T-helper 17 cell (primary cell): Measurements from ENCODE around the gene RNF224. TPM values are rescaled to one million over a fixed set of nuclear protein-coding genes. Genes with fewer than 3 reads are reported as not detected.

Experiments
- ATAC-seq: fragments of 150-1000 bp; cut with Tn5 transposase; 2 replicates; pipeline ENCODE4 v1.10.0; 2021; ENCODE audit warnings: mild to moderate bottlenecking, moderate library complexity
- DNase-seq, 3 donors: peaks; one replicate each; pipeline versions ENCODE4 v3.0.0 to v3.0.0-alpha.2; 2020 to 2021
- H3K9me3 ChIP-seq: one replicate; pipeline ENCODE4 v1.7.0; 2013; ENCODE audit warnings: low read length, mild to moderate bottlenecking; ENCODE audit not compliant: control insufficient read depth, poor library complexity, severe bottlenecking
- H3K27ac Mint-ChIP-seq: one replicate; pipeline ENCODE4 v1.8.0; 2022; ENCODE audit warnings: mild to moderate bottlenecking, moderate library complexity, mixed read lengths
- H3K27me3 Mint-ChIP-seq: one replicate; pipeline ENCODE4 v1.8.0; 2022; ENCODE audit warnings: mixed read lengths
- H3K36me3 Mint-ChIP-seq: one replicate; pipeline ENCODE4 v1.8.0; 2022; ENCODE audit warnings: low read depth, mixed read lengths
- H3K4me1 Mint-ChIP-seq: one replicate; pipeline ENCODE4 v1.8.0; 2022; ENCODE audit warnings: mild to moderate bottlenecking, mixed read lengths
- H3K4me3 Mint-ChIP-seq: one replicate; pipeline ENCODE4 v1.8.0; 2022; ENCODE audit warnings: mild to moderate bottlenecking, moderate library complexity, mixed read lengths
- total RNA-seq, 4 donors: library from RNA in 2 of 4; stranded (reverse) in 2 of 4; gene quantifications; one replicate each; pipeline ENCODE4 v1.2.3 and lab custom pipeline; 2022 to 2026

RNF224 gene
- total RNA-seq, 2 donors from 2014 or later, result not detected

DNA sequence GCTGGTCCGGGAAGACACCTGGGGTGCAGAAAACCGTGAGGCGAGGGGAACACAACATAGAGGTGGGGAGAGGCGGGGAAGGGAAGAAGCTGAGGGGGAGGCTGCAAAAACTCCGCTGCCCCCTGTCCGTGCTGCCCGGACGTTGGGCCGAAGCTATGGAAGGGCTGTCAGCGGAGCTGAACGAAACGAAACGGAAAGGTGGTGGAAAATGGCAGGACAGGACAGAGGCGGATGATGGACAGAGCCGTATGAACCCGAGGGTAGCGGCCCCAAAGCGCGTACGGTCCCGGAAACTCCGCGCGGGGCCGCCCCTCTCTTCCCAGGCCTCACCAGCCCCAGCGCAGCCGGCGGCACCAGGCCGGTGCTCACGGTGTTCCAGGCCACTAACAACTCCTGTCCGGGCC, 39.2 kb upstream of the RNF224 start:
- peaks cover 28% of the 10 kb centered on the region for H3K4me1 Mint-ChIP-seq
- H3K4me3 Mint-ChIP-seq, result peak overlapping the region; percentile 94
- ATAC-seq (peak; percentile 33), DNase-seq (no peak)
- no peaks in the 10 kb centered on the region for H3K36me3 Mint-ChIP-seq
- H3K27ac Mint-ChIP-seq, result peak overlapping the region; percentile 89
- no peaks in the 10 kb centered on the region for H3K9me3 ChIP-seq
- H3K27me3 Mint-ChIP-seq, result no peaks in the 10 kb centered on the region

DNA sequence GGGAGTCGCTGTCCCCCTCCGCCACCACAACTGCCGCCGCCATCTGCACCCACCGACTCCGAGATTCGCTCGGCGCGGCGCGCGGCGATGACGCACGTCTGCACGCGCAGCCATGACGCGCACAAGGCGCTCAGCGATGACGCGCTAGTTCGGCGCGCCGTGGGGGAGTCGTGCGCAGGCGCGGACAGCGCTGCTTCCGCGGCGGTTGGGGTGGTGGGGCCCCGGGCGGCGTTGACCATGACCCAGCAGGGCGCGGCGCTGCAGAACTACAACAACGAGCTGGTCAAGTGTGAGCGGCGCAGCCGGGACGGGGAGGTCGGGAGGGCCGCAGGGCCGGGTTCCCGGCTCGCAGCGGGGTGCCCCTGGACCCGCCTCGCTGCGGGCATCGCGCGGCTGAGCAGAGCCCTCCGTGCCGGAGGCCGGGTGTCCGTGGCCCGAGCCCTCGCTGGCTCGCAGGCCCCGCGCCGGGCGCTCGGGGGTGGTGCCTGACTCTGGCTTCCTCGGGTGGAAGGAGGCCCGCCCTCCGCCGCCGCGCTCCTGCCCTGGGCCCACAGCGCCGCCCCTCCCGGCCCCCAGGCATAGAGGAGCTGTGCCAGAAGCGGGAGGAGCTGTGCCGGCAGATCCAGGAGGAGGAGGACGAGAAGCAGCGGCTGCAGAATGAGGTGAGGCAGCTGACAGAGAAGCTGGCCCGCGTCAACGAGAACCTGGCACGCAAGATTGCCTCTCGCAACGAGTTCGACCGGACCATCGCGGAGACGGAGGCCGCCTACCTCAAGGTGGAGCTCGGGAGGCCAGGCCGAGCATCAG, 38.6 kb upstream of the RNF224 start, which contains the start of the genes ANAPC2 and SSNA1:
Gene ANAPC2, minus strand, starts transcription at position 71 of the 807 bp plus-strand sequence. Its CDS starts 28 bp downstream, at position 43.
Gene SSNA1, plus strand, starts transcription at position 187 of the 807 bp plus-strand sequence. Its CDS starts 51 bp downstream, at position 238.
- peaks cover 26% of the 10 kb centered on the region for H3K4me1 Mint-ChIP-seq
- H3K36me3 Mint-ChIP-seq, result no peaks in the 10 kb centered on the region
- ATAC-seq, result peak; percentile 81
- peak within 1 kb of the TSS; percentile 89 for H3K27ac Mint-ChIP-seq
- H3K4me3 Mint-ChIP-seq, result peak within 1 kb of the TSS; percentile 94
- no peaks in the 10 kb centered on the region for H3K27me3 Mint-ChIP-seq
- H3K9me3 ChIP-seq, result no peaks in the 10 kb centered on the region
- peak; percentile 86 to 95 (median 92) for DNase-seq

DNA sequence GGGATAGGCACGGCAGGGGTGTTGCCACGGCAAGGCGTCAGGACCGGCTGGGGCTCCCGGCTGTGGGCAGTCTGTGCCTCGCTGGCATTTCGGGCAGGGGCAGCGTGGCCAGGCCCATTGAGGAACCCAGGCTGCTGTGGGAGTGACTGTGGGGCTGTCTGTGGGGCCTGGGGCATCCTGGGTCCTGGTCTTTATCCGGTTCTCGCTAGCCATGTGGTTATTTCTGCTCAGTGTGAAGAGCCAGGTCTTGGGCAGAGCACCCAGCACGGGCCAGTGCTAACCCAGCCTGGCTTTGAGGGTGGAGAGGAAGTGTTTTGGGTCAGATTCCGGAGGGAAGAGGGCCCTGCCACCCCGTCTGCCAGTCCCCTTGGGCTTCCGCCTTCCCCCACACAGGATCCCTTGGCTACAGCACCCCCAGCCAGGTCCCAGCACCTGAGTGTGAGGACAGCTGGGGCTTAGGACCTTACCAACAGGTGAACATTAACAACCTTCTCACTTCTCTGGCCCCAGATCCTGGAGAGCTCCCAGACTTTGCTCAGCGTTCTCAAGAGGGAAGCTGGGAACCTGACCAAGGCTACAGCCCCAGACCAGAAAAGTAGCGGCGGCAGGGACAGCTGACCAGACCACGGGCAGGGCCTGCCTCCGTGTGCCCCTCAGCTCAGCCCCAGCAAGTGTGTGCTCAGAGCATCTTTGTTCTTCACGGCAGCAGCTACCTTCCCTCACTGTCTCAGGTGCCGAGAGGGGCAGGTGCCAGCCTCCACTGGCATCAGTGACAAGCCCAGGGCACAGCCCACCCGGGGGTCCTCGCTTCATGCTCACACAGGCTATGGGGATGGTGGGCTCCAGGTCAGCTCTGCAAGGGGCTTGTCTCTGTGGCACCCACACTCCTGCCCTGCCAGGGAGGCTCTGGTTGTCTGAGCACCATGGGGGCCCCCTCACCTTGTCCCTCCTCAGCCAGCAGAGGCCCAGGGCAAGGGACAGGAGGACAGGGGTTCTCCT, 37.7 kb upstream of the RNF224 start:
- no peaks in the 10 kb centered on the region for H3K9me3 ChIP-seq
- peak overlapping the region; percentile 94 for H3K4me3 Mint-ChIP-seq
- peaks cover 22% of the 10 kb centered on the region for H3K4me1 Mint-ChIP-seq
- no peak for DNase-seq
- H3K27ac Mint-ChIP-seq, result peak overlapping the region; percentile 89
- no peaks in the 10 kb centered on the region for H3K36me3 Mint-ChIP-seq
- no peaks in the 10 kb centered on the region for H3K27me3 Mint-ChIP-seq
- ATAC-seq, result no peak

DNA sequence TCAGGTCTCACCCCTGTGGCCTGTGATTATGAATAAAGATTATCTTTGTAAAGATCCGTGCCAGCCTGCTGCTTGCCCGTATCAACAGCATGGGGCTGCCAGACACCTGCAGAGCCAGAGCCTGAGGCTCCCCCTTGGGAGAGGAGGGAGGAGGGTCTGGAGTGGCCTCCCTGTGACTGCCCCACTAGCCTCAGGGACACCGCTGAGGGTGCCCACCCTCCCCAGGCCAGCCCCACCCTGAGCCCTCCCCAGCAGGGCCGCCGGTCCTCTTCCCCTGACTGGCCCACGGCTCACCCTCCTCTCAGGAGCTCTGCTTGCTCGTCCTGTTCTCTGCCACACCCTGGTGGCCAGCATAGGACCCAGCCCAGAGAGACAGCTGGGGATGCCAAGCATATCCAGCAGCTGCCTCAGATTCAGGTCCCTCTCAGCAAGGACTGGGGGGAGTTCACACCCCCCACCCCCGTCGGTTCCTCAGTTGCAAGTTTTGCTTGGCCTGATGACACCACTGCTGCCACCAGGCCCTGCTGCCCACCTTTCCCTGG, 36.9 kb upstream of the RNF224 start:
- Mint-ChIP-seq H3K27me3 (no peaks in the 10 kb centered on the region), H3K4me1 (peaks cover 23% of the 10 kb centered on the region), H3K36me3 (no peaks in the 10 kb centered on the region), H3K27ac (peak overlapping the region; percentile 82), H3K4me3 (peak overlapping the region; percentile 94)
- DNase-seq (no peak), ATAC-seq (no peak)
- no peaks in the 10 kb centered on the region for H3K9me3 ChIP-seq

DNA sequence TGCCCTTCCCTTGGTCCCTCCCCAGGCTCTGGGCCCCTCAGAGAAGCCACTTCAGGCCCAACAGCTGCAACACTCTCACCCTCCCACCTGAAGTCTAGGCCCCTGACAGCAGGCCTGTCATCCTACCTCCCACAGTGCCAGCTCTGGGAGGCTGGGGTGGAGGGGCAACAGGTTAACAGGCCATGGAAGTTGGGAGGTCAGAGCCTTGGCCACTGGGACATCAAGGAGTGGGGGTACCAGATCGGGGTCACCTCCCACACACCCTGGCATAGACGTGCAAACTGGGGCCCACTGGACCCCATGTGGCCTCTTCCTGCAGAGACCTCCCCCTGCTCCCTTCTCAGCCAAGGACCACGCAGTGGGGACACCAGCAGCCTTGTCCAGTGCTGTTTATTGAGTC, 36.1 kb upstream of the RNF224 start:
- peak overlapping the region; percentile 58 for H3K4me3 Mint-ChIP-seq
- H3K4me1 Mint-ChIP-seq, result peaks cover 24% of the 10 kb centered on the region
- H3K27me3 Mint-ChIP-seq, result no peaks in the 10 kb centered on the region
- H3K36me3 Mint-ChIP-seq, result no peaks in the 10 kb centered on the region
- no peak for DNase-seq
- ATAC-seq, result no peak
- H3K27ac Mint-ChIP-seq, result peak overlapping the region; percentile 82
- H3K9me3 ChIP-seq, result no peaks in the 10 kb centered on the region

DNA sequence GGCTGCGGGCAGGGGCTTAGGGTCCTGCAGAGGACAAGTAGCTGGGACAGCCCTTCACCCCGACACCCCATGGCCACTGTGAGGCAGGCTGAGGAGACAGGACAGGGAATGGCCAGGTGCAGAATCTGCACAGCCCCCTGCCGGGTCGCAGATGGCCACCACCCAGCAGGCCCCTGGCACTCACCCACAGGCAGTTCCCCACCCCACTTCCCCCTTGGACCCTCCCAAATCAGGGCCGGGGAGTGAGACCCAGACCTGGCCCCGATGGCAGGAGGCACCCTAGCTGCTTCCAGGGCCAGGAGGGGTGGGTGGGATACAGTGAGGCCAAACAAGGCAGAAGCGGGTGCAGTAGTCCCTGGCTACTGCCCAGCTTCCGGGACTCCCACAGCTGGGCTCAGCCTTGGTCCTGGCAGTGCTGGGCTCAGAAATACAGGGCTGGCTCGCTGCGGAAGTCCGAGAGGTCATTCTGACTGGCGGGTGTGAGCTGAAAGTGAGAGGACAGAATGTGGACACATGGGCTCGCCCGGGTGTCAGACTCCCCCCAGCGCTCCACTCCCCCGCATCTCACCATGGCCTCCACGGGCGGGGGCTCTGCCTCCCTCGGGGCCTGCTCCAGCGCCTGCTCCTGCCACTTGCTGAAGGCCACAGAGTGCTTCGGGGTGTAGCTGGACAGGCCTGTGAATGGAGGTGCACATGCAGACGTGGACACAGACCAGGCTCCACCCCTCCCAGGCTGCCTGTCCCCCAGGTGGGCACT, 35.4 kb upstream of the RNF224 start:
- no peak overlapping the region for H3K27ac Mint-ChIP-seq
- no peak for DNase-seq

DNA sequence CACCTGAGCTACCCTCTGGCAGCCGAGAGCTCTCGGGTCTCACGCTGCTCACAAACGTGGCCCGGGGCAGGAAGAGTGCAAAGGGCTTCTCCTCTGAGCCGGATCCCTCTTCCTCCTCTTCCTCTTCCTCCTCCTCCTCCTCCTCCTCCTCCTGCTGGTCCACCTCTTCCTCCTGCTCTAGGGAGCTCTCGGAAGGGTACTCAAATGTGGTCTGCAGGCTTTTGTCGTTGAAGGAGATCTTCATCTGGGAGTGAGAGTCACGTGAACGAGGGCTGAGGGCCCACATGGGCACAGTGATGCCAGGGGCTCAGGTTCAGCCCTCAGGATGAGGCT, 34.9 kb upstream of the RNF224 start:
- Mint-ChIP-seq H3K4me1 (peaks cover 24% of the 10 kb centered on the region), H3K27me3 (no peaks in the 10 kb centered on the region), H3K27ac (no peak overlapping the region), H3K36me3 (no peaks in the 10 kb centered on the region), H3K4me3 (no peak overlapping the region)
- ATAC-seq (no peak), DNase-seq (no peak)
- no peaks in the 10 kb centered on the region for H3K9me3 ChIP-seq

More for the DNA sequence above, 35.4 kb upstream of the RNF224 start:
- no peak for ATAC-seq
- Mint-ChIP-seq H3K4me3 (no peak overlapping the region), H3K27me3 (no peaks in the 10 kb centered on the region), H3K4me1 (peaks cover 24% of the 10 kb centered on the region), H3K36me3 (no peaks in the 10 kb centered on the region)
- no peaks in the 10 kb centered on the region for H3K9me3 ChIP-seq

DNA sequence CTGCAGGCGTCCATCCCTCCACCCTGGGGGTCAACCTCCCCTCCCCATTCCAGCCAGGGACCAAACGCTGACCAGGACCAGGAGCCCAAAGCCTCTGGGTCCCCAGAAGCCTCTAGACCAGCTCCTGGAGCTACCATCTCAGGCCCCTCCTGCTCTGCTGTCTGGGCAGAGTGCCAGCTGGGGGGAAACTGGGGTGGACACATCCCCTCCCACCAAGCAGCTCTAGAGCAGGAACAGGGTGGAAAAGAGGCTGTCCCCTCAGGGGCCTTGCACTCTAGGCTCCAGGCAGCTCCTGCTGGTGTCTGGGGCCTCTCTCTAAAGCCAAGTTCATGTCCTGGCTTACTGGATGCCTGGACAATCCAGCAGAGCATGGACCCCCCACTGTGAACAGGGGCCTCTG, 34.4 kb upstream of the RNF224 start:
- H3K27ac Mint-ChIP-seq, result no peak overlapping the region
- no peaks in the 10 kb centered on the region for H3K36me3 Mint-ChIP-seq
- ATAC-seq, result no peak
- no peaks in the 10 kb centered on the region for H3K9me3 ChIP-seq
- H3K4me3 Mint-ChIP-seq, result no peak overlapping the region
- no peak for DNase-seq
- no peaks in the 10 kb centered on the region for H3K27me3 Mint-ChIP-seq
- H3K4me1 Mint-ChIP-seq, result peaks cover 21% of the 10 kb centered on the region

DNA sequence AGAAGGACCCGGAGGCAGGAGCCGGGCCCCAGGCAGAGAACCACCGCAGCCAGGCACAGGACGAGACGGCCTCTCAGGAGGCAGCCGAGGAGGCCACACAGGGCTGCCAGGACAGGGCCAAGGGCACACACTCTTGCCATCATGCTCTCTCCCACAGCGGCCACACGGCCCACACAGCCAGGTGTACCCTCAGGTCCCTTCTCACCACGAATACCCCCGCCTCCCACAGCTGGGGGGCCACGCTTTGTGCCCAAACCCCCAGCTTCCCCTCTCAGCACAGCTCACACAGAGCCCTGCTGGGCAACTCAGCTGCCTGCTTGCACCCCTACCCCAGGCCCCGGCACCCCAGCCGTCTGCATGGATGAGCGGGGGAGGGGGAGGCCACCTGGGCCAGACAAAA, 33.5 kb upstream of the RNF224 start:
- no peak for ATAC-seq
- no peaks in the 10 kb centered on the region for H3K9me3 ChIP-seq
- no peak overlapping the region for H3K4me3 Mint-ChIP-seq
- DNase-seq, result no peak
- peaks cover 17% of the 10 kb centered on the region for H3K4me1 Mint-ChIP-seq
- no peaks in the 10 kb centered on the region for H3K36me3 Mint-ChIP-seq
- no peak overlapping the region for H3K27ac Mint-ChIP-seq
- no peaks in the 10 kb centered on the region for H3K27me3 Mint-ChIP-seq

DNA sequence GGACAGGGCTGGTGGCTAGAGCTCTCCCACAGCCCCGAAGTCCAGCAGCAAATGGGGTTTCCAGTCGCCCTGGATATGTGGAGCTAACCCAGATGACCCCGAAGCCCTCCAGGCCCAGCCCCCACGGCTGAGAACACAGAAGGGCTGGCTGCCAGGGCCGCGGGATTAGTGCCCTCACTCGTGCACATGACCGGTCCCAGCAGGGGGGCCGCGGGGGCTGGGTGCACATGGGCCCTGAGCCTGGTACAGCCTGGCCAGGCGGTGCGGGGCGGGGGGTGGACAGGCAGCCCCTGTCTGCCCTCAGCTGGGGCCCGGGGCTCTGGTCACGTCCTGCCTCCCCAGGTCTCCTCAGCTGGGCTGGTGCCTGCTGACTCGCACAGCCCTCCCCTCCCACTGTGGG, 32.9 kb upstream of the RNF224 start:
- H3K9me3 ChIP-seq, result no peaks in the 10 kb centered on the region
- H3K36me3 Mint-ChIP-seq, result no peaks in the 10 kb centered on the region
- H3K4me3 Mint-ChIP-seq, result no peak overlapping the region
- ATAC-seq (no peak), DNase-seq (no peak)
- peaks cover 12% of the 10 kb centered on the region for H3K4me1 Mint-ChIP-seq
- H3K27ac Mint-ChIP-seq, result no peak overlapping the region
- no peaks in the 10 kb centered on the region for H3K27me3 Mint-ChIP-seq

DNA sequence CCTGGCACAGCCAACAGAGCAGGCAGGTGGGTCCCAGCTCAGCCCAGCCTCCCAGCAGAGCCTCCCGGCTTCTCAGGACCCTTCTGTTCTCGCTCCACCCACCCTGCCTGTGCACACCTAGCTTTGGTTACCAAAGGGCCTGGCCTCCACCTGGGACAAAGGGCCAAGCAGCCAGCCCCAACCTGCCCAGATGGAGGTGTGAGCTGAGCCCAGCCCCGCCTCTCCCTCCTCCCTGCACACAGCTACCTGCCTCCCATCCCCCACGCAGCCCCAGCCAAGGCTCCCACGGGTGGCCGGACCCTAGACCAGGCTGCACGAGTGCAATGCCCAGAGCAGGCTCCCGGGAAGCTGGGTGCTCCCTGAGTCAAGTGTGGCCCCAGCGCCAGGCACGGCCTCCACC, 32.4 kb upstream of the RNF224 start:
- Mint-ChIP-seq H3K27me3 (no peaks in the 10 kb centered on the region), H3K27ac (no peak overlapping the region), H3K4me1 (peaks cover 11% of the 10 kb centered on the region), H3K4me3 (no peak overlapping the region), H3K36me3 (no peaks in the 10 kb centered on the region)
- H3K9me3 ChIP-seq, result no peaks in the 10 kb centered on the region
- ATAC-seq (no peak), DNase-seq (no peak)

DNA sequence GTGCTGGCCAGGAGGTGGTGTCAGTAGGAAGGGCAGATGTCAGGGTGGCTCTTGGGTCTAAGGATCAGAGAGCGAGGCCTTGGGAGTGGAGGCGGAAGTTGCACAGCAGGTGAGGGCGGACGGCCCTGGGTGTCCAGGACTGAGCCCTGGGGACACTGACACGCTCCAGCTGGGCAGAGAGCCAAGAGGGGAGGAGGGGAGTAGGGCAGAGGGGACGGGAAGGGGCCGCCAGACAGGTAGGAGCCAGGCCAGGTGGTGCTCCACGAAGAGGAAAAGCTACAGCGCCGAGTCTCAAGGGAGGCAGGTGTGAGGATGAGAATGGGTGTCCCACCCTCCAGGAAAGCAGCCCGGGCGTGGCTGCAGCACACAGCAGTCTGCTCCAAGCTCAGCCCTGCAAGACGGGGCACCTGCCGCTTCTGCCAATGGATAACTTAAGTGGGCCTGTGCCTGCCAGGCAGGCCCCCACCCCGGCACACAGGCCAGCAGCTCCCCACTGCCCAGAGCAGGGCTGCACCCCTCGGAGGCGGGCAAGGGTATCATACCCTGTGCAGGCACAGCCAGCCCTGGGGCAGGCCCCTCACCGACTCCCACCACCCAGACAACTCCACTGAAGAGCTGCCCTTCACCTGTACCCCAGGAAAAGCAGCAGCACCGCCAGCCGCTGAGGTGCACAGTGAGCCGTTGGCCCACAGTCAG, 31.6 kb upstream of the RNF224 start:
- ATAC-seq, result no peak
- H3K9me3 ChIP-seq, result no peaks in the 10 kb centered on the region
- no peak overlapping the region for H3K27ac Mint-ChIP-seq
- H3K4me3 Mint-ChIP-seq, result no peak overlapping the region
- H3K36me3 Mint-ChIP-seq, result no peaks in the 10 kb centered on the region
- no peaks in the 10 kb centered on the region for H3K27me3 Mint-ChIP-seq
- DNase-seq, result no peak
- H3K4me1 Mint-ChIP-seq, result peaks cover 8% of the 10 kb centered on the region
